Kidney (tissue), 14 donors: ENCODE results near the gene CRPPA. TPM values are rescaled to one million over a fixed set of nuclear protein-coding genes. Genes with fewer than 3 reads are reported as not detected.

Experiments used
- DNase-seq, 5 donors: peaks; one replicate each; pipeline ENCODE4 v3.0.0-alpha.2; 2013 to 2020
- FAIRE-seq: peaks from 2 replicates; lab custom pipeline; 2012; peaks lifted over from hg19 to GRCh38; lab: Jason Lieb, UNC
- H3K27ac ChIP-seq, 2 donors: one replicate each; pipeline ENCODE4 v1.7.0; 2013; ENCODE audit warnings: low read depth in 2 of 2, low read length in 2 of 2, inconsistent platforms in 1 of 2
- H3K27me3 ChIP-seq: one replicate; pipeline ENCODE4 v1.7.1; 2013; ENCODE audit warnings: low read length, inconsistent platforms; ENCODE audit not compliant: control insufficient read depth, insufficient read depth
- H3K36me3 ChIP-seq, 3 donors: one replicate each; pipeline versions ENCODE4 v1.7.0 to v1.7.1; 2013; ENCODE audit warnings: low read length in 3 of 3, control low read depth in 1 of 3, inconsistent platforms in 1 of 3; ENCODE audit not compliant: insufficient read depth in 3 of 3, control insufficient read depth in 2 of 3
- H3K4me1 ChIP-seq, 3 donors: one replicate each; pipeline versions ENCODE4 v1.7.0 to v1.7.1; 2013; ENCODE audit warnings: low read length in 3 of 3, inconsistent platforms in 1 of 3, low read depth in 1 of 3; ENCODE audit not compliant: control insufficient read depth in 2 of 3, insufficient read depth in 2 of 3
- H3K4me3 ChIP-seq, 3 donors: one replicate each; pipeline versions ENCODE4 v1.7.0 to v1.8.1; 2013; ENCODE audit warnings: low read length in 3 of 3, control low read depth in 1 of 3, inconsistent platforms in 1 of 3
- H3K9ac ChIP-seq, 3 donors: one replicate each; pipeline versions ENCODE4 v1.7.0 to v1.7.1; 2013; ENCODE audit warnings: low read length in 3 of 3, control low read depth in 1 of 3, inconsistent platforms in 1 of 3
- H3K9me3 ChIP-seq, 3 donors: one replicate each; pipeline versions ENCODE4 v1.7.0 to v1.7.1; 2013; ENCODE audit warnings: low read length in 3 of 3, control low read depth in 1 of 3, inconsistent platforms in 1 of 3; ENCODE audit not compliant: control insufficient read depth in 2 of 3, insufficient read depth in 1 of 3
- CTCF ChIP-seq: IDR thresholded peaks from 3 replicates; pipeline ENCODE4 v1.5.1; 2012; ENCODE audit warnings: mild to moderate bottlenecking, moderate library complexity, borderline replicate concordance; ENCODE audit not compliant: insufficient read depth; ENCODE audit errors: extremely low read depth
- intact Hi-C: fragments of 100-400 bp; cut with DNase I; formaldehyde crosslinking; loops from one replicate; pipeline ENCODE4 v1.11.1; 2022
- polyA plus RNA-seq: library from polyadenylated mRNA; stranded (reverse); fragments of 350-450 nt; fragmentation: Illumina TruSeq; extraction: RNeasy Lipid Tissue Mini Kit (QIAGEN cat#74804); gene quantifications from one replicate; pipeline ENCODE4 v1.2.3, GENCODE V29; 2014; ENCODE audit warnings: low read depth, low replicate concordance; ENCODE audit not compliant: insufficient read depth
- total RNA-seq: library from RNA; stranded (reverse); fragmentation: NEBNext Ultra II Directional; extraction: Animal tissue kit (Norgen Biotek cat#: 25700); gene quantifications from one replicate; pipeline ENCODE4 v1.2.1, GENCODE V29; 2021
- donor health status: control.
- donor health status: control.
- donor health status: control.
- donor health status: control.
- donor health status: control.
- donor health status: DM: yes; HTN: yes; CAD: no.
- donor health status: Normal renal cell carcinoma (clear cell type).

CRPPA gene
- total and polyA plus RNA-seq, 2 donors from 2014 or later: 2.0 to 5.9 TPM

- Histone ChIP-seq H3K9me3 (no peaks in the 10 kb centered on the region), H3K4me1 (peaks cover 5 to 16% (median 14%) of the 10 kb centered on the region in 3 donors), H3K27me3 (no peaks in the 10 kb centered on the region), H3K27ac (peak overlapping the region; percentile 95 to 97), H3K9ac (peak overlapping the region; percentile 71 to 93 (median 92)), H3K36me3 (no peaks in the 10 kb centered on the region), H3K4me3 (peak overlapping the region; percentile 81 to 88 (median 84))
- intact Hi-C loops: no loop called here
- FAIRE-seq (no peak), DNase-seq (peak; percentile 91 to 98 (median 95))
- TF ChIP-seq CTCF: peak; percentile 16
Observed at GRCh38 chr7:16420649-16421332, 547 bp downstream of the CRPPA start.

DNA sequence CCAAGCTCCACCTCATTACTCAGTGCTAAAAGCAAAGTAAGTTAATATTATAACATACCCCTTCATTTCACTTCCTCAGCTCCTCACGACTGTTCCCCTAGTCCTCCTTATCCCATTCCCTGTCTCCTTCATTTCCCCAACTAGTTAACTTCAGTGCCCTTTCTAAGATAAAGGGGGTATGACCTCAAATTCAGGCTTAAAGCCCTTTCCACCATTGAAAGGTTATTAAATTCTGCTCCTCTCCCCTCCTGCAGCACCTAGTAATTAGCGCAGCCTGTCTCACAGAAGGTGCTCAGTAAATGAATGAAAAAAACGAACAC lies 1.0 kb downstream of the CRPPA start:
- Histone ChIP-seq H3K36me3 (no peaks in the 10 kb centered on the region), H3K27ac (peak overlapping the region; percentile 95 to 97), H3K9me3 (no peaks in the 10 kb centered on the region), H3K4me1 (peaks cover 5 to 16% (median 14%) of the 10 kb centered on the region in 3 donors), H3K27me3 (no peaks in the 10 kb centered on the region), H3K4me3 (peak overlapping the region; percentile 81 to 88 (median 84)), H3K9ac (peak overlapping the region; percentile 71 to 93 (median 92))
- intact Hi-C loops: no loop called here
- DNase-seq (no peak), FAIRE-seq (no peak)
- TF ChIP-seq CTCF: no peak

- peak overlapping the region in 2 of 3 donors; percentile 71 to 92 for H3K9ac ChIP-seq
- H3K27me3 ChIP-seq: no peaks in the 10 kb centered on the region
- peak overlapping the region; percentile 81 to 88 (median 84) for H3K4me3 ChIP-seq
- no peak for TF ChIP-seq CTCF
- H3K36me3 ChIP-seq: no peaks in the 10 kb centered on the region
- no peaks in the 10 kb centered on the region for H3K9me3 ChIP-seq
- peaks cover 5 to 16% (median 14%) of the 10 kb centered on the region in 3 donors for H3K4me1 ChIP-seq
- no peak for DNase-seq
- intact Hi-C loops: no loop called here
- FAIRE-seq: no peak
- peak overlapping the region; percentile 95 to 97 for H3K27ac ChIP-seq
Observed at GRCh38 chr7:16419859-16420258, 1.5 kb downstream of the CRPPA start.

DNA sequence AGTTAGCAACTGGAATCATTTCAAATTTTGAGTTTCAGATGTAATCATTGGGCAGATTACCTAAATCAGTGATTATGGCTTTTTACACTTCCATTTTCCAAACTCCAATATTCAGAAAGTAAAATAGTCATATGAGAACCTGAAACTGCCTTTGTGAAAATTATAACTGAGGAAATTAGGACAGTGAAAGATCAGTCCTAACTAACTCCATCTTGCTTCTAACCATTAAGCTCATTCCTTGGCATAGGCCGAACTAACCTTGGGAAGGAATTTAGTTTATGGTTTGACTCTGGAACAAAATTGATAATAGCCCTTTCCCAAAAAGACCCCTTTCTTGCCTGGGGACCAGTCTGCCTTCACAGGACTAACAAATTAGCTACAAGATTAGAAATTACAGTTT lies 2.2 kb downstream of the CRPPA start:
- intact Hi-C loops: no loop called here
- no peak for TF ChIP-seq CTCF
- Histone ChIP-seq H3K27ac (no peak overlapping the region), H3K27me3 (no peaks in the 10 kb centered on the region), H3K36me3 (no peaks in the 10 kb centered on the region), H3K4me3 (no peak overlapping the region), H3K9ac (no peak overlapping the region), H3K9me3 (no peaks in the 10 kb centered on the region), H3K4me1 (peaks cover 5 to 16% (median 14%) of the 10 kb centered on the region in 3 donors)
- DNase-seq (no peak), FAIRE-seq (no peak)
